HS-5 (cell line): ENCODE measurements around the gene HGFAC.

Experiments used
- DNase-seq: peaks from one replicate; pipeline ENCODE4 v3.0.0-alpha.2; 2012; ENCODE audit warnings: low read depth

Gene HGFAC

DNA sequence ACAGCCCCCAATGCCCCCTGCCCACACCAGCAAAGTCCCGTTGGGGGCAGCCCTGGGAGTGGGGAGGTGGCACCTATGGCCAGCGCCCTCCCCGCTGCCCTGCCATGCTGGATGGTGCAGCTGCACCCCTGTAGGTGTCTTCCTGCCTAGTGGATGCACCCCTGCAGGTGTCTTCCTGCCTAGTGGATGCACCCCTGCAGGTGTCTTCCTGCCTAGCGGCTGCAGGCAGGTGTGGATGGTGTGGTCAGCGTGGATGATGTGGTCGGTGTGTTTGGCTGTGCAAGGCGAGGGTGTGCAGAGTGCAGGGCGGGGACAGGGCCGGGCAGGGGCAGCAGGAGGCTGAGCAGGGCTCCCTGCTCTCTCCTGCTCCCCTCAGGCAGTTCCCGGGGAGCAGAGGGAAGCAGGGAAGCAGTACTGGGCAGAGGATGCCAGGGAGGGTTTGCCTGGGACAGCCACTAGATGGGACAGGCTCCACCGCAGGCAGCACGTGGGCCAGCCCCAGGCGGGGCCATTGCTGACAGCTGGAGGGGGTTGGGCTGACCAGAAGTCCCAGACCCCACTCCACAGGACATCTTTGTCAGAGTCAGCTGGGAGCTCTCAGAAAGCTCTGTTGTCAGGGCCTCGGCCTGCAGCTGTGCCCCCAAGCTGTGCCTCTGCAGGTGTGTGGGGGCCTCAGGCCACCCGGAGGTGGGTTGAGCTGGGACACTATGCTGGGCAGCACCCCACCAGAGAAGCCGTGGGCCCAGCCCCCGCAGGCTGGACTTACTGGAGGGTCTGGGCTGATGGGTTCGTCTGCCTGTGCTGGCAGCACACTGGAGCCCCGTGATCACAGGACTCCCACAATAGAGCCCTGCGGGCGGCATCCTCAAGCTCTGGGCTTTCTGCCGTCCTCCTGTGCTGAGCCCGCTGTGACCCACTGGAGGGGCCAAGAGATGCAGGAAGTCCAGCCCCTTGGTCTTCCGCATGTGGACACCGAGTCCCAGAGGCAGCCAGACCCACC is 45.1 kb downstream of the HGFAC start:
- no peak for DNase-seq

DNA sequence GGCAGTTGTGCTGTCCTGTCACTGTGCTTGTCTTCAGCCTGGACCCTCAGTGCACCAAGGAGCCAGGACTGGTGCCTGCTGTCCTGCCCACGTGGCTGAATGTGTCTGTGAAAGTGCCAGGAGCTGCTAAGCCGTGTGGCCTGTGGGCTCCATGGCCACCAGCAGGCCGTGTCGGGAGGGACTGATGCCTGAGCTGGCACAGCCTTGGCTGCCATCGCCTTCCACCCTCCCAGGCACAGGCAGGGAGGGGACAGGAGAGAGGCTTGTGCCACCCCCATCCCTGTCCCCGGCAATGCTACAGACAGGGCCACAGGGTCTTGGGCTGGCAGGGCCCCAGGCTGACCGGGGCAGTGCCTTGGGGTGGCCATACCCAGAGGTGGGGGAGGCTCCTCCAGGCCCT is 46.1 kb downstream of the HGFAC start:
- no peak for DNase-seq

DNA sequence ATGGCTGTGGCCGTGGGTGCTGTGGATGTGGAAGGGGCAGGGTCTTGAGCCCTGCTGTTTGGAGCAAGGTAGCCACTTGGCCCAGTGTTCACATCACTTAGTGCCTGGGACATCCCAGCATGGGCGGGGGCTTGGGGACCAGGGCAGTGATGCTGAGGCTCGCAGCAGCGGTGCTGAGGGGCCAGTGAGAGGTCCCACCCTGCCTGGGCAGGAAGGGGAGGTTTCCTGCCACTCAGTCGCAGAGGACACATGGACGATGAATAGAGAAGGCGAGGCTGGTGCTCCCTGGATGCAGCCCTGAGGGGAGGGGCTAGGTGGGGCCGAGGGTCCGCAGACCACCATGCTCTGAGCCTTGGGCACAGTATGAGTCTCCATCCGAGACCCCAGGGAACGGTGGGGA is 47.1 kb downstream of the HGFAC start:
- no peak for DNase-seq

DNA sequence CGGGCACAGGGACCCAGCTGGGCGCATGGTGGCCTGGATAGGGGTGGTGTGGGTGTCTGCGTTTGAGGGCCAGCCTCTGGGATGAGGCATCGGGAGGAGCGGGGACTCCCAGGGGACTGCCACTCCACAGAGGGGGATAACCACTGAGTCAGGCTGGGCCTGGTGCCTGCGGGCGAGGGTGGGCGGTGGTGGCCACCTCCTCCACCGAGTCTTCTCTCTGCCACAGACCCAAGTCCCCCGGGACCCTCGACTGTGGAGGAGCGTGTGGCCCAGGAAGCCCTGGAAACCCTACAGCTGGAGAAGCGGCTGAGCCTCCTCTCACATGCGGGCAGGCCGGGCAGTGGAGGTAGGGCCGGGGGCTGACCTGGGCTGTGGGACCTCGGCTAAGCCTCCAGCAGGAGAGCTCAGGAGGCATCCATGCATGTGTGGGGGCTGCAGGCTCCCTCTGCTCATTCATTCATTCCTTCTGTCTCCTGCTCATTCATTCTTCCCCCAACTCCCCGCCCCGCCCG is 47.7 kb downstream of the HGFAC start:
- no peak for DNase-seq

DNA sequence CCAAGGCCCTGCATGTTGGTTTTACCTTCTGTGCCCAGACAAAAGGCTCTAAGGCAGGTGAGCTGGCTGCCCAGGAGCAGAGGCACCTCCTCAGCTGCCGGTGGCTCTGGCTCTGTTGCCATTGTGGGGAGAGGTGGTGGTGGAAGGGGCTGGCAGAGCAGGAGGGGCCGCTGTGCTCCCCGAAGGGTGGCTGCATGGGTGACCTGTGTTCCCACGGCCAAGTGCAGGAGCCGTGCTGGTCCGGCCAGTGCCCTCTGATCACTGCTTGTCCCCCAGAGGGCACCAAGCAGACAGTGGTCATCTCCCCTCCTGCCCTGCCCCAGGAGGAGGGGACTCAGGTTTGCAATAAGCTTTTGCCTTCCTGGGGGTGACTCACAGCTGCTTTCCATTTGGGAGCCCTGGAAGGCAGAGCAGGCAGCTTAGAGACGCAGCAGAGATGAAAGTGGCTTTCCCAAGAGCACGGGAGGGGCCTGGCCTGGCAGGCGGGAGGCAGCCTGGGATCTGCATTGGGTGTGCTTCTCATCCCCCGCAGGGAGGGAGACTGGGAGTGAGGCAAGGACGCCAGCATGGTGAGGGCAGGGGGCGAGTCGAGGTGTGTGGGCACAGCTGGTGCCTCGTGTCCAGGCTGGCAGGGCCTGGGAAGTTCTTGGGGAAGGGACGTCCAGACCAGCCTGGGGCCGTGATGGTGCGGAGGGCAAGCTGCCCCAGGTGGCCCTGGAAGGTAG is 50.1 kb downstream of the HGFAC start:
- DNase-seq = no peak

DNA sequence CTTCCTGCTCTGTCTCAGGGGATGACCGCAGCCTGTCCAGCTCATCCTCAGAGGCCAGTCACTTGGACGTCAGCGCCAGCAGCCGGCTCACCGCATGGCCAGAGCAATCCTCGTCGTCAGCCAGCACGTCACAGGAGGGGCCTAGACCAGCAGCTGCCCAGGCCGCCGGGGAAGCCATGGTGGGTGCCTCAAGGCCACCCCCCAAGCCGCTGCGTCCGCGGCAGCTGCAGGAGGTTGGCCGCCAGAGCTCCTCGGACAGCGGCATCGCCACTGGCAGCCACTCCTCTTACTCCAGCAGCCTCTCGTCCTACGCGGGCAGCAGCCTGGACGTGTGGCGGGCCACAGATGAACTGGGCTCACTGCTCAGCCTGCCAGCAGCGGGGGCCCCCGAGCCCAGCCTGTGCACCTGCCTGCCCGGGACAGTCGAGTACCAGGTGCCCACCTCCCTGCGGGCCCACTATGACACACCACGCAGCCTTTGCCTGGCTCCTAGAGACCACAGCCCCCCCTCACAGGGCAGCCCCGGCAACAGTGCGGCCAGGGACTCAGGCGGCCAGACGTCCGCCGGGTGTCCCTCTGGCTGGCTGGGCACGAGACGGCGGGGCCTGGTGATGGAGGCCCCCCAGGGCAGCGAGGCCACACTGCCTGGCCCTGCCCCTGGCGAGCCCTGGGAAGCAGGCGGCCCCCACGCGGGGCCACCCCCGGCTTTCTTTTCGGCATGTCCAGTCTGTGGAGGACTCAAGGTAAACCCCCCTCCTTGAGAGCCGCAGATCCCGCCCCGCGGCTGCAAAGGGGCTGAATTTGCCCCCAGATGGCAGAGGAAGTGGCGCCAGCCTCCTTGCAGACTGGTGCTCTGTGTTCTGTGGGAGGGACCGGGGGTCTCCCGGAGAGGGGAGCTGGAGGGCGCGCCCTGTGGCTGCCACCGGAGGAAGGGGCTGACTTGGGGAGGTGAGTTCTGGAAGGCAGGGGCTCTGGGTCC is 51.3 kb downstream of the HGFAC start:
- DNase-seq = no peak

DNA sequence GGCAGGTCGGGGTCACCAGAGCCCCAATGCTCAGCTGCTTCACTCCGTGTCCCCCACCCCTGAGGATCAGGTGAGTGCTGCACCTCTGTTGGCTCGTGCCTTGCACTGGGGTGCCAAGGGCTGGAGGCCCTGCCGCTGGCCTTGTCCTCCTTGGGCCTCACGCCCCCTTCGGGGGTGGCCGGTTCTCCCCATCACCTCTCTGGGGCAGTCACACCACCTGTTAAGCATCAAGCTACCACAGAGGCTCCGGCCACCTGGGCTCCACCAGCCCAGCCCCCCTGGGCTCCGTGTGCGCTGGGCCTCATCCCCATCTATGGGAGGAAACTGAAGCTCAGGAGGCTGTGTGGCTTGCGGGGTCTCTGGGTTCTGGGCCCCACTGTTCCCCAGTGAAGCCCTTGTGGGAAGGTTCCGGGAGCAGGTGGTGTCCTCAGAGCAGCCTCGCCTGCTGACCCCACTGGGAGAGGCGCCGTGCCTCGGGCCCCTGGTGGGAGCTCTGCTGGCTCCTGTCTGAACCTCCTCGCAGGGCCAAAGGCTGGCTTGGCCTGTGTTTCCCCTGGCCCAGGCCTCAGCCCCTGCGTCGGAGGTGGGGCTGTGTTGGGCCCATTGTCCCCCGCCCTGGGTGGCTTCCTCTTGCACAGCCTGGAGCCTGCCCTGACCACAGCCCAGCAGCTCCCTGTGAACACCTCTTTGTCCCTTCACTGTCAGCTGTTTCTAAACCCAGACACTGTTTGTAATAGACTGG is 52.1 kb downstream of the HGFAC start:
- no peak for DNase-seq

DNA sequence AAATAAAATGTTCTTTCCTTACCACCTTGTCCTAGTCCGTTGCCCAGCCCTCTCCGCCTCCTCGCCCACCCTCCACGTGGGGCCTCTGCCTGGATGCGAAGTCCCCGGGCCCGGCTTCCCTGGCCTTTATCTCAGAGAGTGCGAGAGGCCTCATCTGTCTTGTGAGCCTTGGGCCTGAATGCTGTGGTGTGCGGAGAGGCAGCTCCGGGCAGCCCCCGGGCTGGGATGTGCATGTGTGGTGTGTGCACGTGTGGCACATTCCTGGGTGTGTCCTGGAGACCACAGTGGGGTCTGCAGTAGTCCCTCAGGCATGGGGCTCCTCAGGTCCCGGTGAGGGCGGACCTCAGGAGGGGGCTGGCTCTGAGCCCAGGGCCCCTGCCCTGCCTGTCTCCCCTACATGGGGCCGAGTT is 52.7 kb downstream of the HGFAC start:
- no peak for DNase-seq

DNA sequence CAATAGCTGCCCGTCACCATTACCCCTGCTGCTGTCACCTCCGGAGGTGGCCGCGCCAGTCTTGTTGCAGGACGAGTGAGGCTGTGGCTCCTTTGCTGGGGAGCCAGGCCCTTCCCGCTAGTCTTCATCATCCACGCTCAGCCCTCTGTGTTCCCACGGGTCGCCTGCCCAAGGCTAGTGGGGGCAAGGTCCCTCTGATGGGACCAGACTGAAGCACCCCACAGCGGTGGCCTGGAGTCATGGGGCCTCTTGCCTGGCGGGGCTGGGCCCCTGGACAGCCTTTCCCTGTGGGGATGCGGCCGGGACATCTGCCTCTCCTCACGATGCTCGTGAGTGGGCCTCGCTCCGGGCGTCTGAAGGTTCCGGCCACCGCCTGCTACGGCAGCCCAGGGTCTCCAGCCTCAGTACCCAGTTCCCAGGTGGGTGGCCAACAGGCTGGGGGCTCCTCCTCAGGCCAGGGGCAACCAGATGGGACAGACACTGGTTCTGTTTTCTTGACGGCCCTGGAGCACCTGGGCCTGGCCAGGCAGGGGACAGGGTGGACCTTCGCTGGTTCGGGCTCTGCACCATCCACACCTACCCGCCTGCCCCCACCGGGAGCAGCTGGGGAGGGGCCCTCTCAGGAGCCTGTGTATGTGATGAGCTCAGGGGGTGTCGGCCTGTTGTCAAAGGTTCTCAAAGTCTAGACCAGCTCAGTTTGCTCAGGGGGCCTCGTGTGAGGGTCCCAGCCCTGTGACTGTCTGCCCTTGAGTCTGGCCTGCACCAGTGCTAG is 53.6 kb downstream of the HGFAC start:
- no peak for DNase-seq

DNA sequence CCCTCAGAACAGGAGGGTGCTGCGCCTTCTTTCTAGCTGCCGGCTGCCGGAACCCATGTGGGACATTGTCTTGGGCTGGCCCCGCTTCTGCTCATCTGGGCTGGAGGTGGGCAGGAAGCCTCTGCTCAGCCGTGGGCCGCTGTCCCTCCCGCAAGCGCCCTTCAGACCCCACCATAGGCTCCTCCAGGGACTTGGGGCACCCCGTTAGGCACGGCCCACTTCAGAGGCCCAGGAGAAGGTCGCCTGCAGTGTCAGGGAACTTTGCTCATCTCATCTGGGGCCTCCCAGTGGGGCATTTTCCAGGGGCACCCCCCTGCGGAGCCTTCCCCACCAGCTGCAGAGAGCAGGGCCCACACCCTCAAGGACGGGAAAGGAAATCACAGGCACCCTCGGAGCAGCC is 54.3 kb downstream of the HGFAC start:
- no peak for DNase-seq

DNA sequence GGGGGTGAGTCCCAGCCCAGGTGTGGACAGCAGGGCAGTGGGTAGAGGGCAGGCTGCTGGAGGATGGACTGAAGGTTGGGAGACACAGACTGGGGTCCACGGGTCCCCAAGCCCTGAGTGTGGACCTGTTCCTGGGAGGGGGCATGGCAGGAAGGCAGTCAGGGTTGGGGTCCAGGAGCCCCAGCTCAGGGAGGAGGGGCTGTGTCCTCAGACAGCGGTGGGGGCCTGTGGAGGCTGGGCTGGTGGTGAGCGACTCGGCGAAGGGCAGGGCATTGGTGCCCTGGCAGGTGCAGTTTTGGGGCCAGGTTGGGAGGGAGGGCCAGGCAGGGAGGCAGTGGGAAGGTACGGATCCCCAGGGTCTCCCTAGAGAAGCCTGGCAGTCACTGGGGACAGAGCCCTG is 55.3 kb downstream of the HGFAC start:
- DNase-seq = no peak

DNA sequence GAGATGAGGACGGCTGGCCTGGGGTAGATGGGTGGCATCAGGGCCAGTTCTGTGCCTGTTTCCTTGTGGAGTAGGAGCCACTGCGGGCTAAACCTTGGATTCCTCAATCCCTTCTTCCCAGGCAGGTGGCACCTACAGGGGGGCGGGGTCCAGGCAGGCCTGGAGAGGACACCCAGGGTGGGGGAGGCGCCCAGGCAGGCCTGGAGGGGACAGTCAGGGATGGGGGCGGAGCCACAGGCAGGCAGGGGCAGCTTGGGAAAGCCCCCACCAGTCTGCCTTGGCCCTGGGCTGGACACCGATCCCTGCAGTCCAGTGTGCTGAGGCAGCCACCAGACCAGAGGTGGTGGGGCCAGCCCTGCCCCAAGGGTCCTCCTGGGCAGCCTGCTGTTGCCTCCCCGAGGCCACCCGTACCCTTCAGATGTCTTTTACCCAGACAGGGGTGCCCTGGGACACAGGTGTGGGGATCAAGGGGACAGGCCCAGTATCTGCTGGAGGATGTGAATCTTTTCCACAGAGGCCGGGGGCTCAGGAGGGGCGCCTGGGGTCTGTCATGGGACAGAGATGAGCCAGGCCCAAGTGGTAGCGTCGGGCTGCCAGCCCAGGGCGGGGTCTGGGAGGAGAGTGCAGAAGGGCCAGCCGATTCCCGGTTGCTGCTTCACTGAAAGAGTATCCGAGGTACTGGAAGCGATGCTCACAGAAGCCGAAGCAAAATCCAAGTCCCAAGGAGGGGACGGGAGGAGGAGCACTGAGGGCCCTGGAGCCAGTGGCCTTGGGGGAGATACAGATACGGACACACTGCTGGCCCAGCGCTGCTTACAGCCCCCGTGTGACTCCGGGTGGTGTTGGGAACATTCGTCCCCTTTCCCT is 56.0 kb downstream of the HGFAC start:
- no peak for DNase-seq

DNA sequence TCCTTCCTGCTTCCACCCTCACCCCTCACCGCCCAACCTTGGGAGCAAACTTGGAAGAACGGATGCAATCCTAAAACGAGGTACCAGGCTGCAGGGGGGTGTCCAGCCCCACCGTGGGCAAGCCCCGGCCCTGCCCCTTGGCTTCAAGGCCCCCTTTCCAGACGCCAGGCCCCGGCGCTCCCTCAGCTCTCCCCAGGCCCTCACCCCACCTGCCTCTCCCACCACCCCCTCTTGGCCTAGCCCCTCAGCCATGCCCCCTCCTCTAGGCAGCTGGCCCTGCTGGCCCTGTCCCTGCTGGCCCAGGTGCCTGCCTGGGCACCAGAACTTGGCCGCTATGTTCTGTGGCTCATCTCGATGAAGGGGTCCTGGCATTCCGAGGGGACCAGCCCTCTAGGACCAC is 56.6 kb downstream of the HGFAC start:
- DNase-seq = no peak
